DOHH2 (cell line): Measurements from ENCODE around the gene PAH.

Experiments used
- H3F3A ChIP-seq: fragments of 200-600 bp; sonication (generic), shearing (Covaris generic); 2 replicates; pipeline ENCODE4 v1.6.0; 2016; ENCODE audit warnings: antibody characterized with exemption, mild to moderate bottlenecking; ENCODE audit not compliant: control insufficient read depth, insufficient read depth
- H3K27ac ChIP-seq: fragments of 200-600 bp; sonication (generic); 2 replicates; pipeline ENCODE4 v1.5.1; 2014; ENCODE audit warnings: low read depth, mild to moderate bottlenecking, low read length, moderate library complexity
- H3K27me3 ChIP-seq: fragments of 200-600 bp; sonication (generic); 2 replicates; pipeline ENCODE4 v1.6.1; 2014; ENCODE audit warnings: mild to moderate bottlenecking, low read length, mixed read lengths; ENCODE audit not compliant: control insufficient read depth
- H3K36me3 ChIP-seq: fragments of 200-600 bp; sonication (generic); 2 replicates; pipeline ENCODE4 v1.6.1; 2014; ENCODE audit warnings: mild to moderate bottlenecking, low read length, moderate library complexity, mixed read lengths; ENCODE audit not compliant: control insufficient read depth
- H3K4me1 ChIP-seq: fragments of 200-600 bp; sonication (generic); 2 replicates; pipeline ENCODE4 v1.6.1; 2014; ENCODE audit warnings: mild to moderate bottlenecking, low read length, mixed read lengths; ENCODE audit not compliant: control insufficient read depth
- H3K4me2 ChIP-seq: fragments of 200-600 bp; sonication (generic); 2 replicates; pipeline ENCODE4 v1.6.0; 2014; ENCODE audit warnings: mild to moderate bottlenecking, low read length, moderate library complexity
- H3K4me3 ChIP-seq: fragments of 200-600 bp; sonication (generic); 2 replicates; pipeline ENCODE4 v1.5.1; 2014; ENCODE audit warnings: mild to moderate bottlenecking, low read length, mixed read lengths
- H3K79me2 ChIP-seq: fragments of 200-600 bp; sonication (generic); 2 replicates; pipeline ENCODE4 v1.6.1; 2014; ENCODE audit warnings: mild to moderate bottlenecking, low read length, mixed read lengths; ENCODE audit not compliant: control insufficient read depth
- H3K9me2 ChIP-seq: fragments of 200-600 bp; sonication (generic); replicated peaks from 2 replicates; pipeline ENCODE4 v1.6.1; 2014; ENCODE audit warnings: mild to moderate bottlenecking, low read length, mixed read lengths; ENCODE audit not compliant: control insufficient read depth
- H3K9me3 ChIP-seq: fragments of 200-600 bp; sonication (generic); 2 replicates; pipeline ENCODE4 v1.6.1; 2014; ENCODE audit warnings: antibody characterized with exemption, low read length, mixed read lengths; ENCODE audit not compliant: control insufficient read depth, insufficient read depth
- H4K20me1 ChIP-seq: fragments of 200-600 bp; sonication (generic); 2 replicates; pipeline ENCODE4 v1.6.0; 2014; ENCODE audit warnings: low read depth, mild to moderate bottlenecking, antibody characterized with exemption, low read length, moderate library complexity; ENCODE audit not compliant: control insufficient read depth, insufficient read depth
- EZH2phosphoT487 ChIP-seq: fragments of 200-600 bp; sonication (generic); IDR thresholded peaks from 2 replicates; pipeline ENCODE4 v1.6.1; 2017; ENCODE audit warnings: borderline replicate concordance, mild to moderate bottlenecking, antibody characterized with exemption, low read length, moderate library complexity, mixed read lengths
- TF ChIP-seq, protein P1 (sequence below): fragments of 200-600 bp; sonication (generic); IDR thresholded peaks from one replicate; pipeline ENCODE4 v1.5.1; 2014; ENCODE audit warnings: antibody characterized with exemption, mild to moderate bottlenecking, low read depth, low read length; ENCODE audit not compliant: poor library complexity, severe bottlenecking

PAH gene

GRCh38 chr12:102800565-102800964, 116.5 kb downstream of the PAH start:
- Histone ChIP-seq H3K9me2 (no peaks in the 10 kb centered on the region), H3K9me3 (no peaks in the 10 kb centered on the region), H3K27ac (no peak overlapping the region), H3K4me2 (no peak overlapping the region), H4K20me1 (no peaks in the 10 kb centered on the region), H3K79me2 (no peaks in the 10 kb centered on the region), H3K4me1 (no peaks in the 10 kb centered on the region), H3F3A (no peaks in the 10 kb centered on the region), H3K4me3 (no peak overlapping the region), H3K27me3 (no peaks in the 10 kb centered on the region), H3K36me3 (no peaks in the 10 kb centered on the region)
- TF ChIP-seq, protein P1, sequence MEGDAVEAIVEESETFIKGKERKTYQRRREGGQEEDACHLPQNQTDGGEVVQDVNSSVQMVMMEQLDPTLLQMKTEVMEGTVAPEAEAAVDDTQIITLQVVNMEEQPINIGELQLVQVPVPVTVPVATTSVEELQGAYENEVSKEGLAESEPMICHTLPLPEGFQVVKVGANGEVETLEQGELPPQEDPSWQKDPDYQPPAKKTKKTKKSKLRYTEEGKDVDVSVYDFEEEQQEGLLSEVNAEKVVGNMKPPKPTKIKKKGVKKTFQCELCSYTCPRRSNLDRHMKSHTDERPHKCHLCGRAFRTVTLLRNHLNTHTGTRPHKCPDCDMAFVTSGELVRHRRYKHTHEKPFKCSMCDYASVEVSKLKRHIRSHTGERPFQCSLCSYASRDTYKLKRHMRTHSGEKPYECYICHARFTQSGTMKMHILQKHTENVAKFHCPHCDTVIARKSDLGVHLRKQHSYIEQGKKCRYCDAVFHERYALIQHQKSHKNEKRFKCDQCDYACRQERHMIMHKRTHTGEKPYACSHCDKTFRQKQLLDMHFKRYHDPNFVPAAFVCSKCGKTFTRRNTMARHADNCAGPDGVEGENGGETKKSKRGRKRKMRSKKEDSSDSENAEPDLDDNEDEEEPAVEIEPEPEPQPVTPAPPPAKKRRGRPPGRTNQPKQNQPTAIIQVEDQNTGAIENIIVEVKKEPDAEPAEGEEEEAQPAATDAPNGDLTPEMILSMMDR = no peak
- no peak for TF ChIP-seq EZH2phosphoT487

DNA sequence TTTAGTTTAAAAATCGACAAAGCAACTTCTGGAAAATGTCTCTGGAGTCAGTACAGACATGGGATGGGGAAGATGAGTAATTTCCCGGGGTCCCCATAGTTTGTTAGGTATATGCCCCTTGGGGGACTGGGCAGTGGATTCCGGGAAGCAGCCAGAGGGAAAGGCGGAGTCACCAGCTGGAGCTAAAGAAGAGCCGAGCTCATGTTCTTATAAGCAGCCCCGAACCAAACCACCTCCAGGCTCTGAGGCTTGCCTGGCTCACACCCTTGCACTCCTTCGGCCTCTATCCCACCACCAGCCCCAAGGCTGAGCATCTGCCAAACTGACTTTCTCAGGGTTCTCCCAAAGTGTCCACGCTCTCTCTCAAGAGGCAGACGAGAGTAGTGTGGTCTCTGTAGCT, 117.8 kb downstream of the PAH start:
- Histone ChIP-seq H3K36me3 (no peaks in the 10 kb centered on the region), H4K20me1 (no peaks in the 10 kb centered on the region), H3K9me3 (no peaks in the 10 kb centered on the region), H3F3A (no peaks in the 10 kb centered on the region), H3K79me2 (no peaks in the 10 kb centered on the region), H3K27me3 (no peaks in the 10 kb centered on the region), H3K27ac (no peak overlapping the region), H3K4me2 (no peak overlapping the region), H3K4me1 (no peaks in the 10 kb centered on the region), H3K9me2 (no peaks in the 10 kb centered on the region), H3K4me3 (no peak overlapping the region)
- TF ChIP-seq, protein P1 = no peak
- no peak for TF ChIP-seq EZH2phosphoT487

DNA sequence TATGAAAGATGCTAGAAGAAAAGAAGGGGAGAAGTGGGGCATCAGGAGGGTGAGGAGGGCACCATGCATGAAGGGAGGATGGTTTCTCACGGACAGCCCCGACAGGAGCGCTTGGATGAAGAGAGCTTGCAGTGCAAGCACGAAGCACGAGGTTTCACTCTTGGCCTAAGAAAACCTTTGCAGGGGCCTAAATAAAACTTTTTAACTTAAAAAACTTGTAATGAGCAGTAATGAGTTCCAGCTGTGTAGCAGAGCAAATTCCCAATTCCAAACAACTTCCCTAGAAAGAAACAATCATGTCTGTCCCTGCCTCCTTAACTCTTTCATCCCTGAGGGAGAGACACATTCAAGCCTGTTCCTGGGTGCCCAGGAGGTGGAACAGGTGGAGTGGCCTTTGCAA, 119.5 kb downstream of the PAH start:
- Histone ChIP-seq H3K9me2 (no peaks in the 10 kb centered on the region), H3K9me3 (no peaks in the 10 kb centered on the region), H3K4me3 (no peak overlapping the region), H3K27me3 (no peaks in the 10 kb centered on the region), H3K36me3 (no peaks in the 10 kb centered on the region), H4K20me1 (no peaks in the 10 kb centered on the region), H3K4me2 (no peak overlapping the region), H3F3A (no peaks in the 10 kb centered on the region), H3K79me2 (no peaks in the 10 kb centered on the region), H3K4me1 (no peaks in the 10 kb centered on the region), H3K27ac (no peak overlapping the region)
- TF ChIP-seq EZH2phosphoT487 = no peak
- TF ChIP-seq, protein P1 = no peak

GRCh38 chr12:102793921-102794320, 123.1 kb downstream of the PAH start:
- no peaks in the 10 kb centered on the region for H3K4me1 ChIP-seq
- no peaks in the 10 kb centered on the region for H3K27me3 ChIP-seq
- no peaks in the 10 kb centered on the region for H3K36me3 ChIP-seq
- H3K4me2 ChIP-seq = no peak overlapping the region
- H3K27ac ChIP-seq = no peak overlapping the region
- no peaks in the 10 kb centered on the region for H4K20me1 ChIP-seq
- H3F3A ChIP-seq = no peaks in the 10 kb centered on the region
- no peaks in the 10 kb centered on the region for H3K79me2 ChIP-seq
- no peak overlapping the region for H3K4me3 ChIP-seq
- no peak for TF ChIP-seq EZH2phosphoT487
- TF ChIP-seq, protein P1 = no peak
- H3K9me3 ChIP-seq = no peaks in the 10 kb centered on the region
- no peaks in the 10 kb centered on the region for H3K9me2 ChIP-seq
